GM19043 (cell line): ENCODE results near the gene GALNT17.
"Not testable (repeated sequence)": the region's sequence is repeated elsewhere in the genome, so short reads cannot be mapped to it uniquely, and the experiment has no call there.

Experiments used
- ATAC-seq: cut with Tn5 transposase; IDR thresholded peaks from one replicate; pipeline ENCODE4 v1.9.1; 2021; ENCODE audit warnings: low read depth; ENCODE audit not compliant: unreplicated experiment

GALNT17 gene

GRCh38 chr7:71598553-71598952 is 466.6 kb downstream of the GALNT17 start:
- no peak for ATAC-seq

- no peak for ATAC-seq
These were observed 469.9 kb downstream of the GALNT17 start for GRCh38 chr7:71601851-71602250.

GRCh38 chr7:71604818-71605414 is 473.0 kb downstream of the GALNT17 start:
- no peak for ATAC-seq

DNA sequence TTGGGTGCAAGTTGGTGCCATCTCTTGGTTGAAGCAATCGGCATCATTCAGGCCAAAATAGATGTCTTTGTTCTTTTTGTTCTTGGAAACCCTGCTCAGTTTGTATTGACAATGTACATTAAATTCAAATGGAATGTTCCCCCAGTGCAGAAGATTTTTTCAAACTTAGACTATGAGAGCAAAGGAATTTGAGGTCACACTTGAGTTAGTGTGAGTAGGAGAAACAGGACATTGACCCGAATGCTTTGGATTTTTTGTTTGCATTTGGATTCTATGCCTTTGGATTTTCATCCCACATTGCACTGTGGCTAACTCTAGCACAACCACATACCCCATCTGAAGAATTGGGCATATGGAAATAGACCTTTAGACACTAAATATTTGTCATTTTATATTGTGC is 480.0 kb downstream of the GALNT17 start:
- ATAC-seq = no peak

DNA sequence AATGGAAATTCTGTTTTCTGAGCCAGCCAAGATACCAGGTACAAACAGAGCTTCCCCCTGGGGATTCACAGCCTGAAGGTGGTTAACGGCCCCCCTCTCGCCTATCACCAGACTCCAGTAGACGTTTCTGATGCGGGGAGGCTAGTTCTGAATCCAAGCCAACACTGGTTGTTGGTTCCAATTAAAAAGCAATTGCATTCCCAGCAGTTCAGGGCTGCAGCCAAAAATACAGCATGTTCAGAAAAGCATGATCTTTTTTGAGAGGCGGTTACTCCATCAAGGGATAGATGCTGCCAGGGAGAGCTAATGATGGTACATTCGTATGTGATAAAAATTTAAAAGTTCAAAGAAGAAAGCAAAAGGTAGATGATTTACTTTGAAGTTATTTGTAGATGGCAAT is 481.0 kb downstream of the GALNT17 start:
- ATAC-seq = no peak

GRCh38 chr7:71613313-71613712 is 481.4 kb downstream of the GALNT17 start:
- no peak for ATAC-seq

DNA sequence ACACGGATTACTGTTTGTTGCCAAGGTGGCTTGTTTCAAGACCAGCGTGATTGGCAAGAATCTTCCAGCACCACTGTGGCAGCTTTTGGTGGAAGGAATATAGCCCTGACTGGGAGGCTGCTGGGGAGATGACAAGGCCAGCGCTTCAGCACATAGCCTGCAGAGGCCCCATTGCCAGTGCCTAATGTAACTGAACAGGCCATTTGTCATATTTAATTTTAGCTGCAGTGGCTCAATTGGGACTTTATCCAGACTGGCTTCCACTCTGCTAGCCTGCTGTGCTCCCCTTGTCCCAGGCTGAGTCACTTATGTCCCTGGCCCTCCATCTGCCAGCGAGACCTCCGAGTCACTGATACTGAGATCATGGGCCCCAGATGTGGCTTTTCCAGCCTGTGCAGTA is 483.1 kb downstream of the GALNT17 start:
- ATAC-seq = no peak

GRCh38 chr7:71616217-71616616 is 484.3 kb downstream of the GALNT17 start:
- ATAC-seq = no peak

GRCh38 chr7:71618278-71618677 is 486.3 kb downstream of the GALNT17 start:
- ATAC-seq = no peak

DNA sequence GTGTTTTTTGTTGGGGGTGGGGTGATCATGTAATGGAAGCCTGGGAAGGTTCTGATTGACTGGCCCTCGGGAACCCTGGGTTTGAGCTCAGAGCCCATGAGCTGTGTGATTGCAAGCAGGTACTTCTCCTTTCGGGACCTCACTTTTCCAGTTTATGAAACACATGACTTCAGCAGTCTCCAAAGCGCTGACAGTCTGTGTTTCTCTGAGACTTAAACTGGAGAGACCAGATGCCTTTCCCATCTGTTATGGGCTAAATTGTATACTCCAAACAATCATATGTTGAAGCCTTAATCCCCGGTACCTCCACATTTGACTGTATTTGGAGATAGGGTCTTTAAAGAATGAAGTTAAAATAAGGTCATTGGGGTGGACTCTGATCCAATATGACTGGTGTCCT is 493.6 kb downstream of the GALNT17 start:
- no peak for ATAC-seq

GRCh38 chr7:71626206-71626605 is 494.3 kb downstream of the GALNT17 start:
- ATAC-seq = no peak

DNA sequence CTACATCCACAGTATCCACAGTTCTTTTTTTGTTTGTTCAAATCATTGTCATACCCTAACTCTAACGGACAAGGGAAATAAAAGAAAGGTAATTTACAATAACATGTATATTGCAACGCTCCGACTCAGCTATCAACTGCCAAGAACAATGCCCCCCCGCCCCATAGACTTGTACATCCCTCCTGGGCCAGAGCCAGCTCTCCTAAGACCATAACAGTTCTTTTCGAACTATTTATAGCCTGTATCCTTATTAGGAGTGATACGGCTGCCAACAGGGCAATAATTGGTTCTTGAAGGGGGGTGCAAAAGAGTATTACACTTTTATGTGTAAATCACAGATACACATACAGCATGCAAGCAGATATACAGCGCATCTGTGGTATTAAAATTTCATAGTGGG is 495.7 kb downstream of the GALNT17 start:
- no peak for ATAC-seq

DNA sequence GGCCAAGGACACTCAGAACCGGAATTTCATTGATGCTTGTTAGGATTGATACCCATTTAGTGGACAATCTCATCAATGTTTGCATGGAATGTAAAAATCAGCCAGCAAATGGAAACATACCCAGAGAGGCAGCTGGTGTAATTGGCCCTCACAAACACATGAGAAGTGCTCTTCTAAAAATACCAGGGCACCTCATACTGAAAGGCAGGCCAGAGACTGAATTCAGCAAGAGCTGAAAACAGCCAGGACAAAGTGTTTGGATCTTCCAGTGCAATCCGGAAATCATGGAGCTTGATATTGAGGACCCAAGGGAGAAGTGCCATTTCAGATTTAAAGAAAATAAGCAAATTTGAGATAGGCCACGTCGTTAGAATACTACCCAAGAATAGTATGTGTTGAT is 498.6 kb downstream of the GALNT17 start:
- no peak for ATAC-seq

DNA sequence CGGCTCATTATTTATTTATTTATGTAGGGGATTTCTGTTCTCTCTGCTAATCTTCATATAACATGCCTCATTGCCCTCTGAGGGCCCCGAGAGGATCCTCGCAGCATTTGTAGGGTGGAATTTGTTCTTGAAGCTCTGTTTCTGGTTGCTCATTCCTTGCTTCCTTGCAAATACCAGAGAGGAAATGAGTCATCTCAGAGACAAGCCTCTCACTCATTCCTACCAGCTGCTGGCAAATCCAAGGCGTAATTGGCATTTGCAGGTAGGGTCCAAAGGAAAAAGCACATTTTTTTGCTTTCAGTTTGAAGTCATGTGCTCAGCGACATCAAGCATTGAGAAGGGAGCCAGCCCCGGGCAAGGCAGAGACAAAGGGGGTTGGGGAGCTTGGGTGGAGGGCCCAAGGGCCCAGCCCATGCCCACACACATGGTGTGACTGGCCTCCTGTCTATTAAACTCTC is 501.6 kb downstream of the GALNT17 start:
- ATAC-seq = no peak

DNA sequence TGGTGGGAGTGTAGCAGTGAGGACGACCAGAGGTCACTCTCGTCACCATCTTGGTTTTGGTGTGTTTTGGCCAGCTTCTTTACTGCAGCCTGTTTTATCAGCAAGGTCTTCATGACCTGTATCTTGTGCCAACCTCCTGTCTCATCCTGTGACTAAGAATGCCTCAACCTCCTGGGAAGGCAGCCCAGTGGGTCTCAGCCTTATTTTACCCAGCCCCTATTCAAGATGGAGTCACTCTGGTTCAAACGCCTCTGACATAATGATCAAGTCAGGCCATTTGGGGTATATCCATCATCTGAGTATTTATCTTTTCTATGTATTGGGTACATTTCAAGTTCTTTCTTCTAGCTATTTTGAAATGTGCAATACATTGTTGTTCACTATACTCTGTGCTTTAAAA is 503.9 kb downstream of the GALNT17 start:
- not testable (repeated sequence) for ATAC-seq

- no peak for ATAC-seq
These were observed 504.4 kb downstream of the GALNT17 start for GRCh38 chr7:71636329-71636728.

GRCh38 chr7:71637578-71637977 is 505.6 kb downstream of the GALNT17 start:
- ATAC-seq = no peak

DNA sequence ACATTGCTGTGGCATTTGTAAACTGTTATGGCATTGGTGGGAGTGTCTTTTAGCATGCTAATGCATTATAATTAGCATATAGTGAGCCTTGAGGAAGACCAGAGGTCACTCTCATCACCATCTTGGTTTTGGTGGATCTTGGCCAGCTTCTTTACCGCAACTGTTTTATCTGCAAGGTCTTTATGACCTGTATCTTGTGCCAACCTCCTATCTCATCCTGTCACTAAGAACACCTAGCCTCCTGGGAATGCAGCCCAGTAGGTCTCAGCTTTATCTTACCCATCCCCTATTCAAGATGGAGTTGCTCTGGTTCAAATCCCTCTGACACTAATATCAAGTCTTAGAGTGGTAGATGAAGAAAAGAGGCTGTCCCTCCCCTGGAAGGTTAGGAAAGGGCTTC is 506.2 kb downstream of the GALNT17 start:
- ATAC-seq = no peak

DNA sequence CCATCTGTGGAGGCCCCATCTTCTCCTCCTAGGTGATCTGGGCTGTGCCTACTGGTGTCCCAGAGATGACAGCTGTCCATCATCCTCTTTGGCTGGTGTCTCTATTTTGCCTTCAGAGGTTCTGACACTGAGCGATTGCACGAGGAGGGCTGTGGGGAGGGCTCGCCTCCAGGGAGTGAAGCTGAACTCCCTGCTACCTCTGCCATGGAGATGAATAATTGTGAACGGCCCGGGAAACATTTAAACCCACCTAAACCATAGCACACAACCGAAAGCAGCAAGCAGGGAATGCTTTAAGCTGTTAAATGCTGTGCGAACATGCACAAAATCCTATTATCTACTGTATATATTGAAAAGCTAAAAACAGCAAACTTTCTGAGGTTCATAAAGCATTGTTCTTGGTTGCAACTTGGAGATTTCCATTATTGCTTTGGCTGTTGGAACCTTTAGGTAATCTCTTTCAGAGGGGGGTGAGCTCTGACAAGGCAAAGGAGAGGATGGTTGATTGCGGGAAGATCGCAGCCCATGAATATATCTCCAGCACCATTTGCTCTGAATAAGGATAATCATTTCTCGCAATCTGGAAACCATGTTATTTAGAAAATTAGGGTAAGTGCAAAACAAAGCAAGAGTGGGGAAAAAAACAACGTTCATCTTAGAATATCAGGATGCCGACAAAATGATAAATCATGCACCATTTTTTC is 507.6 kb downstream of the GALNT17 start:
- ATAC-seq = no peak

GRCh38 chr7:71643031-71643430 is 511.1 kb downstream of the GALNT17 start:
- ATAC-seq = not testable (repeated sequence)

DNA sequence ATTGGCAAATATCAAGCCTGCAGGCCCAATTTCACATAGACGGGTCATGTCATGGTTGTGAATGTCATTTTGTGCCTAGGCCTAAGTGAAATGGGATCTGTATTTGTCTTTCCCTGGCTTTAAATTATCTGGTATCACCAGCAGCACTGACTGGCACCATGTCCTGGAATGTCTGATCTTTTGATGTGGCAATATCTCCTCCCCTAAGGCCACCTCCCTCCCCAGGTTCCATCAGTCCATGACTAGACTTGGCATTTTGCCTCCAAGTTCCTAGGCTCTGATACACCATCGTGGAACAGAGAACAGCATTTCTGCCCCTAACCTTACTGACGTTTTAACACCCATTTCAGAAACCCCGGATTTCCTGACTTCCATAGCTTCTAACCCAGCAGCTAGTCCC is 513.9 kb downstream of the GALNT17 start:
- ATAC-seq = no peak

- no peak for ATAC-seq
These were observed 517.9 kb downstream of the GALNT17 start for GRCh38 chr7:71649812-71650211.
